GM18873 (cell line): Measurements from ENCODE around the gene RASSF1.

ENCODE experiments used
- ATAC-seq: cut with Tn5 transposase; IDR thresholded peaks from one replicate; pipeline ENCODE4 v1.9.1; 2021; ENCODE audit warnings: mild to moderate bottlenecking, moderate library complexity, moderate number of reproducible peaks; ENCODE audit not compliant: unreplicated experiment, low FRiP score

RASSF1 gene

DNA sequence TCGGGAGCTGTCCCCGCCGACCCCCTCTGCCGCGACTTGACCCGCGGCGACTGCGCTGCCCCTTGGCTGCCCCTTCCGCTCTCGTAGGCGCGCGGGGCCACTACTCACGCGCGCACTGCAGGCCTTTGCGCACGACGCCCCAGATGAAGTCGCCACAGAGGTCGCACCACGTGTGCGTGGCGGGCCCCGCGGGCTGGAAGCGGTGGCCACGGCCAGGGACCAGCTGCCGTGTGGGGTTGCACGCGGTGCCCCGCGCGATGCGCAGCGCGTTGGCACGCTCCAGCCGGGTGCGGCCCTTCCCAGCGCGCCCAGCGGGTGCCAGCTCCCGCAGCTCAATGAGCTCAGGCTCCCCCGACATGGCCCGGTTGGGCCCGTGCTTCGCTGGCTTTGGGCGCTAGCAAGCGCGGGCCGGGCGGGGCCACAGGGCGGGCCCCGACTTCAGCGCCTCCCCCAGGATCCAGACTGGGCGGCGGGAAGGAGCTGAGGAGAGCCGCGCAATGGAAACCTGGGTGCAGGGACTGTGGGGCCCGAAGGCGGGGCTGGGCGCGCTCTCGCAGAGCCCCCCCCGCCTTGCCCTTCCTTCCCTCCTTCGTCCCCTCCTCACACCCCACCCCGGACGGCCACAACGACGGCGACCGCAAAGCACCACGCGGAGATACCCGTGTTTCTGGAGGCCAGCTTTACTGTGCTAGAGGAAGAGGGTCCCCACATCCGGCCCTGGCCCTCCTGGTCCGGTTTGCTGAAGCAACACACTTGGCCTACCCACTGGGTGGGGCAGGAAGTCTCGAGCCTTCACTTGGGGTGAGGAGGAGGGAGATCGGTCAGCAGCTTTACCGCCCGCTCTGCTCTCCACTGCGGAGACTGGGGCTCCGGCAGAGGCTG is at the start of gene RASSF1:
Gene RASSF1, minus strand, starts transcription at position 389 of the 882 bp plus-strand sequence. Its CDS starts 31 bp downstream, at position 358.
- ATAC-seq, result no peak

GRCh38 chr3:50389414-50389767 is 48.8 kb upstream of the RASSF1 start:
- ATAC-seq, result no peak

- ATAC-seq, result no peak
These were observed 48.2 kb upstream of the RASSF1 start for GRCh38 chr3:50388720-50389413.

GRCh38 chr3:50388016-50388719 is 47.5 kb upstream of the RASSF1 start:
- ATAC-seq, result no peak

GRCh38 chr3:50385754-50386153 is 45.1 kb upstream of the RASSF1 start:
- no peak for ATAC-seq

DNA sequence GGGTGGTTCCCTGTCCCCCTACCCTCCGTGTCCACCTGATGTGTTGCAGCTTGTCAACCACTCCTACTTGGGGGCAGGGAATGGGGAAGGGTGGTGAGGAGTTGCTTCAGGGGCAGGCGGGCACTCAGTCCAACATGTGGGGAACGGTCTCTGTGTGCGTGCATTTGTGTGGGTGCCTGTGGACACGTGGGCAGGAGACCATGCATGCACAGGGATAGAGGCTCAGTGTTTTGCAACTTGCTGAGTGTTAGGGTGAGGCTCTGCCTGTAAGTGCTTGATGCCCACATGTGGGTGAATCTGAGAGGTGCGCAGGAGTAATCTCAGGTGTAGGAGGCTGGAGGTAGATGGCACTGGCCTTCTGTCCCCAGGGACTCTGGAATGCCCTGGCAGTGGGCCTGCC is 43.1 kb upstream of the RASSF1 start:
- no peak for ATAC-seq

DNA sequence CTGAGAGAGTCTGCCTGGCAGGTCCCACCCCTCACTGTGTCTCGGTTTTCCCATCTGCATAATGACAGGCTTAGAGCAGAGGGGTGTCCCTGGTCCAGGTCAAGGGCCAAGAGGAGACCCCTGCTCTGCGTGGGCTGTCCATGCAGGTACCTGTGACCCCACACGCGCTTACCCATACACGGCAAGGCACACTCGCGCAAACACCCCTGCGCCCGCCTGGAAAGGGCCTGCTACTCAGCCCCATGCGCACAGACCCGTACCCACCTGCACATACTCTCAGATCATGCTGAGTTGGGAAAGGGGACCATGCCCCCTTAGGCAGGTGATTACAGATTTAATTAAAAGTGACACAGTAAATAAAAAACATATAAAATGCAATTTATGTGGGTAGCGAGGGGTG is 42.1 kb upstream of the RASSF1 start:
- ATAC-seq, result no peak

GRCh38 chr3:50381383-50381782 is 40.7 kb upstream of the RASSF1 start:
- ATAC-seq, result no peak

DNA sequence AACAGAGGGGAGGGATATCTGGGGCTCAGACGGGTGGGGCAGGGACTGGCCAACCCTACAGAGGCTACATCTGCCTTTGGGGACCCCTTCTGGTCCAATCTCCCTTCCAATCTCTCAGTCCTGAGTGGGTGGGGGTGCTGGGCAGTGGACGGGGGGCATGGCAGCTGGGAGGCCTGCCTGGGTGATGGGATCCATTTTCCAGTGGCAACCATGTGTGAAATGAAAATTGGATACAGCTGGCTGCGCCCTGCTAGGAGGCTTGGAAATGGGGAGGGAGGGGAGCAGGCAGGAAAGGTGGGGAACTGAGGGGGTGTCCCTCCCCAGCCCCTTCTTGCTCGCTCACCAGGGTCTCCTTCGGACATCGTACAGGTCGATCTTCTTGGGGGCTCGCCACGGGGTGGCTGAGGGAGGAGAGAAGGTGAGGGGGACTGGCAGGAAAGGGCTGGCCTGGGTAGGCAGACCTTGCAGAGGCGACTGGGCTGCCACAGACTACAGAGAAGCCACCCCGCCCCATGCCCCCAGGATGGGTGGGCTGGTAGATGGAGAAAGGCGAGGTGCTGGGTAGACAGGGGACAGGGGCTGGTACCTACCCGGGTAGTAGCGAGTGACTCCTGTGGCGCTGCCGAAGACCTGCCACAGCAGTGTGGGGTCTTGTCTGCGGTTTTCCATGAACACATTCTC is 39.9 kb upstream of the RASSF1 start:
- ATAC-seq, result no peak

DNA sequence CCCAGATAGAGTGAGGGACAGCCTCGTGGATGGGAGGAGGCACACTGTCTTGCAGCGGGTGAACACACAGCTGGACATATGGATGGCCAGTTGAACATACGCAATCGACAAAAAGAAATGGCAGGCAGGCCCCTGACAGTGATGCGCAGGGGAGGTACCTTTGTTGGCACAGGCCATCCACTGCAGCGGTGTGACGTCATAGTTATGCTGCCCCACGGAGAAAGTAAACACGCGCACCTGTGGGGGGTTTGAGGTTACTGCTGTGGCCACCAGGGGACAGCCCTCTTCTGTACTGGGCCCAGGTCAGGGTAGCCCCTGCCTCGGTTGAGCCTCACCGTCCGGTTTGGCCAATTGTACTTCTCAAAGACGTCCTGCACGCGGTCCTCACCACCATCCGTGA is 38.1 kb upstream of the RASSF1 start:
- ATAC-seq, result no peak

- ATAC-seq, result no peak
These were observed 37.4 kb upstream of the RASSF1 start for GRCh38 chr3:50378024-50378423.

- ATAC-seq, result no peak
These were observed 34.8 kb upstream of the RASSF1 start for GRCh38 chr3:50375258-50375931.

- no peak for ATAC-seq
These were observed 34.0 kb upstream of the RASSF1 start for GRCh38 chr3:50374363-50375257.

DNA sequence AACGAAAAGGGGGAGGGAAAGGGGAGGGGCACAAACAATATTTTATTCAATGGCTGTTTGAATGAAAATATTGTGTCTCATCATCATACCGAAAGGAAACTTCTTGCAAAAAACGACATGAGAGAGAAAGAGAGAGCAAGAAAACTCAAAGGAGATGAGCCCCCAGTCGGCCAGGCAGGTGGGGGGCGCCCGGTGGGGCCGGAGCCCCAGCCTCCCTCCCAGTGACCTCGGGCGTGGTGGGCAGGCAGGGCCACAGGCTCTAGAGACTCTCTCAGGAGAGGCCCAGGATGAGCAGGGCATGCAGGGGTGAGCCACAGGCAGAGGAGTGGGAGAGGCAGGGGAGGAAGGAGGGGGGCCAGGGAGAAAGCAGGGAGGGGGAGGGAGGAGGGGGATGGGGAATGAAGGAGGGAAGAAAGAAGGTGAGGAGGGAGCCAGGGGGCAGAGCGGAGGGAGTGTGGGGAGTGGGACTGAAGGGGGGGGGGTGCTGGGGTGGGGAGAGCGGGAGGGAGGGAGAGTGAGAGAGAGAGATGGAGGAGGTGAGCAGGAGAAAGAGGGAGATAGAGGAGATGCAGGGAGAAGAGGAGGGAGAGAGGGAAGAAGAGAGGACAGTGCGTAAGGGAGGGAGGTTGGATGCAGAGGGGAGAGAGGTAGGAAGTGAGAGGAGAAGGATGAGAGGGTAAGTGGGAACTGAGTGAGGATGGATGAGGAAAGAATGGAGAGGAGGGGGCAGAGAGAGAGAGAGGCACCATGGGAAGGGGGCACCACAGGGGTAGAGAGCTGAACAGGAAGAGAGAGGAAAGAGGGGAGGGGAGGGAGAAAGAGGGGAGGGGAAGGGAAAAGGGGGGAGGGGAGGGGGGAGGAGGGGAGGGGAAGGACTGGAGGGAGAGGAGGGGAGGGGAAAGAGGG is 32.8 kb upstream of the RASSF1 start:
- no peak for ATAC-seq

GRCh38 chr3:50372349-50372748 is 31.7 kb upstream of the RASSF1 start:
- ATAC-seq, result no peak

DNA sequence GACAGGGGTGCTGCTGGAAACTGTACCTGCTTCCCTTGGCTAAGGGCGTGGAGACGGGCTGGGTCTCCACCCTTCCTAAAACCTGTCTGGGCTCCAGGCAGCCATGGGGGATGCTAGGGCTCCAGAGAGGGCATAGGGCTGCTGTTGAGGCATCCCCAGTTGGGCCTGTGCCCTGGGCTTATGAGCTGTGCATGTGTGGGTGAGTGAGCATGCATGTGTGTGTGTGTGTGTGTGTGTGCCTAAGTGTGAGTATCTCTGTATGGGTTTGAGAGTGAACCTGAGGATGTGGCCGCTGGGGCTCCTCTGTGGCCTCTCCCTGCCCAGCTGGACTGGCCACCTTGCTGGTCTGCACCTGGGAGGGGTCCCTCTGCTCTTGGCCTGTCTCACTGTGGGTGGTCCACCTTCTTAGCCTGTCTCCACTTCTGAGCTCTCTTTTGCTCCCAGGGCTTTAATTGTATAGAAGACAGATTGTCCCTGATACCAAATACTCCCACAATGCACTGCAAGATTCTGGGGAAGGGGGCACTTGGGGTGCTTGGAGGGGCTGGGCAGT is 30.6 kb upstream of the RASSF1 start:
- no peak for ATAC-seq

DNA sequence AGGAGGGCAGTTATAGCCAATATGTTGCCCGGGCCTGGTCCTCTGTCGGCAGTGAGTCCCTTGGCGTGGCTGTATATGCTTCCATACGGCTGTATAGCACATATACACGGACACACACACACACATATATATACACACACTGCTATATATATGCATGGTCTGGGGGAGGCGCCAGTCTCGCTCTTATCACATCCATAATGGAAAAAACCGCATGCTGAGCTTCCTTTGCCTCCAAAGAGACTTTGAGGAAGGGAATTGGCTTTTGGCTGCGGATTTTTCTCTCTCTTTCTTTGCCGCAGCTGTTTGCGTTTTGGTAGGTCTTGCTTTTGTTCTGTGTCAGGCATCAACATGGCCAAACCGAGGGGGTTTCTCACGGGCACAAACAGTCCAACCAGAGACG is 30.0 kb upstream of the RASSF1 start:
- ATAC-seq, result no peak
